Mucosa of descending colon (tissue), 3 donors: Measurements from ENCODE around the gene SLC20A1. TPM values are rescaled to one million over a fixed set of nuclear protein-coding genes. Genes with fewer than 3 reads are reported as not detected.
A peak's percentile ranks its signal among the peaks of the same experiment; 100 is the strongest.

ENCODE experiments used
- ATAC-seq: fragments of 200-7000 bp; cut with Tn5 transposase; one replicate; pipeline ENCODE4 v1.9.1; 2020; ENCODE audit warnings: mild to moderate bottlenecking, moderate library complexity
- DNase-seq, 3 donors: peaks; one replicate each; pipeline ENCODE4 v3.0.0-alpha.2; 2020
- H3K36me3 ChIP-seq: fragments of 200-600 bp; one replicate; pipeline ENCODE4 v1.8.0; 2021; ENCODE audit warnings: low read depth, mild to moderate bottlenecking
- H3K4me1 ChIP-seq: fragments of 200-600 bp; one replicate; pipeline ENCODE4 v1.8.0; 2021; ENCODE audit warnings: low read depth, mild to moderate bottlenecking
- H3K4me3 ChIP-seq: fragments of 200-600 bp; one replicate; pipeline ENCODE4 v1.8.0; 2021; ENCODE audit warnings: mild to moderate bottlenecking
- H3K9me3 ChIP-seq: fragments of 200-600 bp; one replicate; pipeline ENCODE4 v1.8.0; 2021; ENCODE audit warnings: mild to moderate bottlenecking
- CTCF ChIP-seq: fragments of 200-600 bp; IDR thresholded peaks from one replicate; pipeline ENCODE4 v1.8.0; 2022; ENCODE audit warnings: antibody characterized with exemption, mild to moderate bottlenecking
- intact Hi-C, 2 donors: fragments of 100-400 bp; cut with DNase I in 1 of 2; cut with micrococcal nuclease in 1 of 2; formaldehyde crosslinking; loops; one replicate each; pipeline versions ENCODE4 v1.11.0 to v1.11.1; 2022; cut with DNase I, micrococcal nuclease
- total RNA-seq, 3 donors: library from RNA; stranded (reverse); fragmentation: NEBNext Ultra II Directional in 2 of 3; extraction: Animal tissue kit (Norgen Biotek cat#: 25700) in 2 of 3; gene quantifications; one replicate each; pipeline versions ENCODE4 v1.2.1 to v1.2.4, GENCODE V29; 2021 to 2023
- donor health status: DM: no; HTN: no; CAD: no; lungs with moderate emphysema.
- donor health status: DM: no; HTN: no; CAD: no.
- donor health status: DM: no; HTN: yes; CAD: no.

The SLC20A1 gene
- total RNA-seq, 3 donors from 2014 or later = 64.3 to 128 (median 80.6) TPM

DNA sequence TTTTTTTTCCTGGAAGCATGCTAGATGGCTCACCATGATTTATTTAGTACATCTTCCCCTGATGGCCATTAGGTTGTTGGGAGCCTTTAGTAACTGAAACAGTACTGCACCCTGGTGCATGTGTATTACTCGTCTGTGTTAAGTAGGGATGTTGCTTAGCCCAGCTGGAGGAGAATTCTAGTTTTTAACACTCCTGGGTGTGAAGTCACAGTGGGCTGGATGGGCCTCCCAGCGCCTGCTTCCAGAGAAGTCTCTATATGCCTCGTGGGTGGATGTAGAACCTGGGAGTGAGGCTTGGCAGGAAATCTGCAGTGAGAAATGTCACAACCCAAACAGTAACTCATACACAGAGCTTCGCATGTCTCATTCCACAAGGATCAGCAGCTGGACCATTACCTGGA is 46.1 kb downstream of the SLC20A1 start:
- DNase-seq = no peak
- no peak overlapping the region for H3K4me3 ChIP-seq
- no peak for ATAC-seq
- TF ChIP-seq CTCF = no peak
- no peaks in the 10 kb centered on the region for H3K36me3 ChIP-seq
- intact Hi-C loops = loop anchor here in 1 of 2 donors (10.0 kb wide), 1 partner anchor 67 kb away; no protein-coding TSS in a partner anchor
- peaks cover 2% of the 10 kb centered on the region for H3K4me1 ChIP-seq
- no peaks in the 10 kb centered on the region for H3K9me3 ChIP-seq

- ATAC-seq (peak; percentile 93), DNase-seq (peak; percentile 69 to 83 (median 74))
- intact Hi-C loops = loop anchor here in 1 of 2 donors (10.0 kb wide), 1 partner anchor 68 kb away; no protein-coding TSS in a partner anchor
- Histone ChIP-seq H3K36me3 (no peaks in the 10 kb centered on the region), H3K4me3 (no peak overlapping the region), H3K9me3 (no peaks in the 10 kb centered on the region), H3K4me1 (peaks cover 2% of the 10 kb centered on the region)
- TF ChIP-seq CTCF = no peak
Measured at GRCh38 chr2:112692495-112692911, 46.8 kb downstream of the SLC20A1 start.

DNA sequence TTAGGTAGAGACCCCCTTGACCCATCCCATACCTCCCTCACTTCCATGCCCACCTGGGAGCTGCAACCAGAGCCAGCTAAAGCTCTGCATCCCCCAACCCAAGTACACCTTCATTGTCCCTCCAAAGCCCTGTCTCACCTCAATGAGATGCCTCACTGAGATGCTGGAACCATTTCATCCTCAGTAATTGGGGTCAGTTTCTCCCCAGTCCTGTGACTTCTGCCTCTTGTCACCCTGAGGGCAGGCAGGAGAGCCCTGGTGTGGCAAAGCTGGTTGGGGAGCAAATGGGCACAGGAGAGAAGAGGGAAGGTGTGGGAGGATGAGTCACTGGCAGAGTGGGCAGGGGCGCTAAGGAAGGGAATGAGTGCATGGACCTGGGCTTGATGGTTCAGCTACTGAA is 47.2 kb downstream of the SLC20A1 start:
- intact Hi-C loops = loop anchor here in 1 of 2 donors (10.0 kb wide), 1 partner anchor 68 kb away; no protein-coding TSS in a partner anchor
- no peak for TF ChIP-seq CTCF
- Histone ChIP-seq H3K4me1 (peaks cover 2% of the 10 kb centered on the region), H3K36me3 (no peaks in the 10 kb centered on the region), H3K9me3 (no peaks in the 10 kb centered on the region), H3K4me3 (no peak overlapping the region)
- ATAC-seq (no peak), DNase-seq (no peak)

GRCh38 chr2:112693596-112693995 is 47.9 kb downstream of the SLC20A1 start:
- Histone ChIP-seq H3K9me3 (no peaks in the 10 kb centered on the region), H3K36me3 (no peaks in the 10 kb centered on the region), H3K4me1 (peaks cover 2% of the 10 kb centered on the region), H3K4me3 (no peak overlapping the region)
- no peak for TF ChIP-seq CTCF
- intact Hi-C loops = loop anchor here in 1 of 2 donors (10.0 kb wide), 1 partner anchor 69 kb away; no protein-coding TSS in a partner anchor
- no peak for DNase-seq
- ATAC-seq = no peak

GRCh38 chr2:112694182-112694581 is 48.4 kb downstream of the SLC20A1 start:
- DNase-seq = no peak
- TF ChIP-seq CTCF = no peak
- intact Hi-C loops = loop anchor here in 1 of 2 donors (10.0 kb wide), 1 partner anchor 69 kb away; no protein-coding TSS in a partner anchor

More at GRCh38 chr2:112694182-112694581, 48.4 kb downstream of the SLC20A1 start:
- H3K36me3 ChIP-seq = no peaks in the 10 kb centered on the region
- no peak for ATAC-seq
- no peak overlapping the region for H3K4me3 ChIP-seq
- H3K9me3 ChIP-seq = no peaks in the 10 kb centered on the region
- H3K4me1 ChIP-seq = peaks cover 2% of the 10 kb centered on the region
